Small intestine (tissue), 7 donors: ENCODE data around the gene ZNF556. TPM values are rescaled to one million over a fixed set of nuclear protein-coding genes. Genes with fewer than 3 reads are reported as not detected.
A peak's percentile ranks its signal among the peaks of the same experiment; 100 is the strongest.
"Not testable (repeated sequence)": the region's sequence is repeated elsewhere in the genome, so short reads cannot be mapped to it uniquely, and the experiment has no call there.

Experiments
- DNase-seq, 2 donors: peaks; one replicate each; pipeline versions ENCODE4 v3.0.0 to v3.0.0-alpha.2; 2013
- FAIRE-seq: peaks from 2 replicates; lab custom pipeline; 2012; peaks lifted over from hg19 to GRCh38; lab: Jason Lieb, UNC
- H3K27ac ChIP-seq, 3 donors: one replicate each; pipeline ENCODE4 v1.5.1; 2013; ENCODE audit warnings: low read length in 2 of 3, mild to moderate bottlenecking in 2 of 3, control low read depth in 1 of 3, inconsistent platforms in 1 of 3, low read depth in 1 of 3, moderate library complexity in 1 of 3
- H3K27me3 ChIP-seq, 3 donors: one replicate each; pipeline ENCODE4 v1.6.1; 2013; ENCODE audit warnings: low read length in 3 of 3, inconsistent platforms in 1 of 3; ENCODE audit not compliant: control insufficient read depth in 3 of 3, insufficient read depth in 3 of 3
- H3K36me3 ChIP-seq, 3 donors: one replicate each; pipeline ENCODE4 v1.6.1; 2013; ENCODE audit warnings: low read length in 3 of 3, inconsistent platforms in 1 of 3, low read depth in 1 of 3, mild to moderate bottlenecking in 1 of 3, moderate library complexity in 1 of 3; ENCODE audit not compliant: control insufficient read depth in 3 of 3, insufficient read depth in 2 of 3
- H3K4me1 ChIP-seq, 3 donors: one replicate each; pipeline ENCODE4 v1.6.1; 2013; ENCODE audit warnings: low read length in 2 of 3, inconsistent platforms in 1 of 3, low read depth in 1 of 3, mild to moderate bottlenecking in 1 of 3, moderate library complexity in 1 of 3; ENCODE audit not compliant: control insufficient read depth in 3 of 3, insufficient read depth in 2 of 3
- H3K4me3 ChIP-seq, 3 donors: one replicate each; pipeline ENCODE4 v1.5.1; 2013; ENCODE audit warnings: low read length in 3 of 3, control low read depth in 1 of 3, inconsistent platforms in 1 of 3, low read depth in 1 of 3, mild to moderate bottlenecking in 1 of 3, moderate library complexity in 1 of 3
- H3K9me3 ChIP-seq, 2 donors: one replicate each; pipeline ENCODE4 v1.6.1; 2013; ENCODE audit warnings: low read depth in 1 of 2, low read length in 1 of 2; ENCODE audit not compliant: control insufficient read depth in 2 of 2, insufficient read depth in 1 of 2
- WGBS, 3 donors: extraction: QIAGEN DNeasy Blood & Tissue Kit; methylation state at CpG; one replicate each; pipeline ENCODE4 v1.1.7; 2013; 5-methylcytosine and 5-hydroxymethylcytosine counted together
- polyA plus RNA-seq, 4 donors: library from polyadenylated mRNA; stranded (reverse) in 3 of 4; unstranded in 1 of 4; fragments of 200-250 nt in 3 of 4; fragments of 120-200 nt in 1 of 4; gene quantifications; one replicate each; pipeline versions ENCODE4 v1.2.1 to v1.2.3, GENCODE V29; 2013
- donor health status: healthy with polysubstance abuse.
- donor health status: control.
- donor health status: control.
- donor health status: Bipolar disorder and iron deficiency.
- donor health status: healthy.

ZNF556 gene
- polyA plus RNA-seq, 4 donors: 0.03 to 0.22 TPM; not detected in 2

- not testable (repeated sequence) for H3K4me1 ChIP-seq, DNase-seq, FAIRE-seq, H3K9me3 ChIP-seq, H3K4me3 ChIP-seq, H3K27me3 ChIP-seq
- peak overlapping the region in 1 of 3 donors; percentile 91 for H3K27ac ChIP-seq
- WGBS, 3 donors: 92 to 96% (median 92%) methylated on average over 13 of the region's 13 CpGs
- peaks cover 0 to 21% (median 0%) of the 10 kb centered on the region in 3 donors for H3K36me3 ChIP-seq
Observed at GRCh38 chr19:2903326-2903725, 36.2 kb downstream of the ZNF556 start.

- peak in 1 of 2 donors; percentile 43 for DNase-seq
- no peak for FAIRE-seq
- Histone ChIP-seq H3K9me3 (peaks cover 0 to 12% of the 10 kb centered on the region in 2 donors), H3K36me3 (peaks cover 0 to 25% (median 0%) of the 10 kb centered on the region in 3 donors), H3K27me3 (no peaks in the 10 kb centered on the region), H3K4me3 (no peak overlapping the region), H3K4me1 (peaks cover 0 to 9% (median 2%) of the 10 kb centered on the region in 3 donors), H3K27ac (no peak overlapping the region)
- 68 to 82% (median 80%) methylated on average over 11 of the region's 11 CpGs for WGBS, 3 donors
Observed at GRCh38 chr19:2905918-2906519, 38.9 kb downstream of the ZNF556 start.

- Histone ChIP-seq H3K36me3 (peaks cover 0 to 28% (median 0%) of the 10 kb centered on the region in 3 donors), H3K4me1 (peaks cover 0 to 9% (median 0%) of the 10 kb centered on the region in 3 donors), H3K27me3 (no peaks in the 10 kb centered on the region), H3K27ac (no peak overlapping the region), H3K9me3 (peaks cover 0 to 17% of the 10 kb centered on the region in 2 donors), H3K4me3 (no peak overlapping the region)
- WGBS, 3 donors: 91 to 94% (median 94%) methylated on average over 19 to 20 of the region's 20 CpGs
- DNase-seq: no peak
- no peak for FAIRE-seq
Observed at GRCh38 chr19:2906631-2907195, 39.6 kb downstream of the ZNF556 start.

GRCh38 chr19:2912306-2912705 is 45.2 kb downstream of the ZNF556 start:
- Histone ChIP-seq H3K4me3 (no peak overlapping the region), H3K27ac (no peak overlapping the region), H3K9me3 (peaks cover 3 to 60% of the 10 kb centered on the region in 2 donors), H3K36me3 (peaks cover 6 to 33% (median 24%) of the 10 kb centered on the region in 3 donors), H3K27me3 (no peaks in the 10 kb centered on the region), H3K4me1 (no peaks in the 10 kb centered on the region)
- DNase-seq (no peak), FAIRE-seq (no peak)
- WGBS, 3 donors: 92 to 95% (median 94%) methylated on average over 5 of the region's 5 CpGs

- FAIRE-seq (no peak), DNase-seq (no peak)
- Histone ChIP-seq H3K36me3 (peaks cover 10 to 36% (median 31%) of the 10 kb centered on the region in 3 donors), H3K27me3 (no peaks in the 10 kb centered on the region), H3K9me3 (peaks cover 8 to 57% of the 10 kb centered on the region in 2 donors), H3K27ac (no peak overlapping the region), H3K4me3 (no peak overlapping the region), H3K4me1 (no peaks in the 10 kb centered on the region)
- 95 to 97% (median 96%) methylated on average over 16 of the region's 16 CpGs for WGBS, 3 donors
Observed at GRCh38 chr19:2917275-2918184, 50.4 kb downstream of the ZNF556 start.

- Histone ChIP-seq H3K27ac (no peak overlapping the region), H3K36me3 (peaks cover 0 to 15% (median 4%) of the 10 kb centered on the region in 3 donors), H3K9me3 (peaks cover under 1 to 31% of the 10 kb centered on the region in 2 donors), H3K4me3 (no peak overlapping the region), H3K4me1 (no peaks in the 10 kb centered on the region), H3K27me3 (no peaks in the 10 kb centered on the region)
- FAIRE-seq (no peak), DNase-seq (no peak)
- 38 to 67% (median 49%) methylated on average over 5 of the region's 5 CpGs for WGBS, 3 donors
Observed at GRCh38 chr19:2922987-2923386, 55.9 kb downstream of the ZNF556 start.

GRCh38 chr19:2923510-2923909 is 56.4 kb downstream of the ZNF556 start:
- FAIRE-seq (no peak), DNase-seq (no peak)
- WGBS, 3 donors: 38 to 55% (median 46%) methylated on average over 4 of the region's 4 CpGs

GRCh38 chr19:2926341-2927031 is 59.4 kb downstream of the ZNF556 start:
- Histone ChIP-seq H3K4me1 (no peaks in the 10 kb centered on the region), H3K4me3 (no peak overlapping the region), H3K27ac (no peak overlapping the region), H3K9me3 (peaks cover 0 to 27% of the 10 kb centered on the region in 2 donors), H3K36me3 (peaks cover 0 to 6% (median 0%) of the 10 kb centered on the region in 3 donors), H3K27me3 (no peaks in the 10 kb centered on the region)
- FAIRE-seq (no peak), DNase-seq (no peak)
- 89 to 96% (median 93%) methylated on average over 46 to 53 of the region's 53 CpGs for WGBS, 3 donors

More at GRCh38 chr19:2923510-2923909, 56.4 kb downstream of the ZNF556 start:
- peaks cover 0 to 29% of the 10 kb centered on the region in 2 donors for H3K9me3 ChIP-seq
- no peak overlapping the region for H3K4me3 ChIP-seq
- no peaks in the 10 kb centered on the region for H3K27me3 ChIP-seq
- peaks cover 0 to 14% (median 3%) of the 10 kb centered on the region in 3 donors for H3K36me3 ChIP-seq
- no peaks in the 10 kb centered on the region for H3K4me1 ChIP-seq
- no peak overlapping the region for H3K27ac ChIP-seq
